Fibroblast of skin of scalp (primary cell): ENCODE measurements around the gene SMARCD3.

Experiments
- DNase-seq: peaks from one replicate; pipeline ENCODE4 v3.0.0-alpha.2; 2013

The SMARCD3 gene

DNA sequence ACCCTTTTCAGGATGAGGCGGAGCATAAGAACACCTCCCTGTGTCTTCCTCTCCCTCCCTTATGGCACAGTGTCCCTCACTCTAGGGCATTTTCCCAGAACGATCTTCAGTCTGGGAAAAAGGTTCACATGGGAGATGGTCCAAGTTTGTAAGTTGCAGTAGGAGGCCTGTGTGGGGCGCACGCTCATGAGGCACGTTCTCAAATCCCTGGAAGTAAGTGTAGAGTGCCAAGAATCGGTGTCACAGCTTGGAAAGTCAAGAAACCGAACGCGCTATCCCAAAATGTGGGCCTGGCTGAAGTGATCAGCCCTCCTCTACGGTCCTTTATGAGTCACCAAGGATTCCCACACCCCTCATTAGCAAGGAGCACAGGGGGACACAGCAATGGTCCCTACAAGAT is 23.9 kb upstream of the SMARCD3 start:
- no peak for DNase-seq

DNA sequence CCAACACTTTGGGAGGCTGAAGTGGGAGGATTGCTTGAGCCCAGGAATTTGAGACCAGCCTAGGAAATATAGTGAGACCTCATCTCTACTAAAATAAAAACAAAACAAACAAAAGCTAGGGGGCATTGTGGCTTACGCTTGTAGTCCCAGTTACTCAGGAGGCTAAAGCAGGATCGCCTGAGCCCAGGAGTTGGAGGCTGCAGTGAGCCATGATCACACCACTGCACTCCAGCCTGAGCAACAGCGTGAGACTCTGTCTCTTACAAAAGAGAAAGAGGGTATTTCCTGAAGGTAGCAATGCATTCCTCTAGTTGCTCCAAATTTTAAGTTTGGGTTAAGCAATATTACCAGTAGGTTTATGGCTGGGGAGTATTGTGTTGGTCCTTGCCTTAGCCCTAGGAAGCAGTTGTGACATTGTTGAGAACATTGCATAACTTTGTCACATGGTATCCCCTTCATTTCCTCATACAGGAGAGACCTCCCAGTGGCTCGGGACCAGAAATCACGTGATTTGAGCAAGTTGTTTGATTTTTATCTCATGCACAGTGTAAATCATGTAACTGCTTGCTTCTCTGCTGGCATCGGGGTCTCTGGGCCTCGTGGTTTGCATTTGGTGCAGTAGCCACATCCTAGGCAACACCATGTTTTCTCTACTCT is 23.3 kb upstream of the SMARCD3 start:
- DNase-seq = no peak

- DNase-seq = no peak
Observed at GRCh38 chr7:151269511-151269910, 21.0 kb upstream of the SMARCD3 start.

DNA sequence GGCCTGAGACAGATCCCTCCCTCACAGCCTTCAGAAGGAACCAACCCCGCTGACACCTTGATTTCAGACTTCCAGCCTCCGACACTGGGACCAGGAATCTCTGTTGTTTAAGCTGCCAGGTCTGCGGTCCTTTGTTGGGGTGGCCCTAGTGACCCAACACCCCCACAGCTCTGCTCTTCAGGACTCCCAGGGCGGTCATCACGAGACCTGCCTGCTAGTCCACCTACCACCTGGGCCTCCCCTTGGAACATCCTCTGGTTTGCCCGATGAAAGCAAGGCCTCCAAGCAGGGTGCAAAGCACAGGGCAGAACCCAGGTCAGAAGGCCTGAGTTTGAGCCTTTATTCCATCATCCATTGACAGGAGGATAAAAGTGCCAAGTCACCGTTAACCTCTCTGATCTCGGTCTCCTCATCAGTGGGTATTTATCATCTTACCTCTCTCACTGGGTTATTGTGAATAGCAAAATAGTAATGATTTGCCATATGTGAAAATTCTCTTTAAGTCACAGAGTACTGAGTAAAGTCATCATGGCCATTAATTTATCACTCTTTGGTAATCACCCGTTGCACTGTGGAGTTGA is 16.9 kb upstream of the SMARCD3 start:
- DNase-seq = no peak

DNA sequence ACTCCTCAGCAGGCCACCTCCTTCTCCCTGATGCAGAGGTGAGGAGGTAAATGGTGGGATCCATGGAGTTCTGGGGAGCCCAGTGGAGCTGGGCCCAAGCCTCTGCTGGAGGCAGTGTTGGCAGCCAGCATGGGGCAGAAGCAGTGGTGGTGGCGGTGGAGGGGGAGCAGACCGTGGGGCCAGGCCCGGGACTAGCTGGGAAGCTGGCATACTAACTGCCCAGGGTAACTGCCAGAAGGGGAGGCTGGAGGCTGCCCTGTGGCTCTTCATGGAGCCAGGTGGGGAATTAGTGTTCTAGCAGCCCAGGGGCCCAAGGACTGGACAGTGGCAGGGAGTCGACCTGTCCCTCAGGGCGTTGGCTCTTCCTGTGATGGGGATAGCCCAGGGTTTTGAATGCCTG is 16.1 kb upstream of the SMARCD3 start:
- DNase-seq = no peak

DNA sequence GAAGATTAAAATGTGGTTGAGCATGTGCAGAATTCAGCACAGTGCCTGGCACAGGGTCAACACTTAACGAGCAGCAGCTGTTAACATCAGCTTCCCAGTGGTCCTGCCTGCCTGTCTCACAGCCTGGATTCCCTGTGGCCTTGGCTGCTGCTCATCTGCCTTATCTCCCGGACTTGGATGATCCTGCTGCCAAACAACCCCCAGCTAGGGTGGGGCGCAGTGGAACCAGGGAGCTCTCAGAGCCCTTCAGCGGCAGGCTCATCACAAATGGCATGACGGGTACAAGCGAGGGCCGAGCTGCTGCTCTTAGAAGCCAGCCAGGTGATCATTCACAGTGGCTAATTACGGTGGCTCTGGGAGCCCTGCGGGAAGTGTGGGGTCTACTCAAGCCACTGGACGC is 13.0 kb upstream of the SMARCD3 start:
- peak; percentile 11 for DNase-seq

- DNase-seq = no peak
Observed at GRCh38 chr7:151260883-151261282, 12.4 kb upstream of the SMARCD3 start.

GRCh38 chr7:151260471-151260870 is 12.0 kb upstream of the SMARCD3 start:
- no peak for DNase-seq

DNA sequence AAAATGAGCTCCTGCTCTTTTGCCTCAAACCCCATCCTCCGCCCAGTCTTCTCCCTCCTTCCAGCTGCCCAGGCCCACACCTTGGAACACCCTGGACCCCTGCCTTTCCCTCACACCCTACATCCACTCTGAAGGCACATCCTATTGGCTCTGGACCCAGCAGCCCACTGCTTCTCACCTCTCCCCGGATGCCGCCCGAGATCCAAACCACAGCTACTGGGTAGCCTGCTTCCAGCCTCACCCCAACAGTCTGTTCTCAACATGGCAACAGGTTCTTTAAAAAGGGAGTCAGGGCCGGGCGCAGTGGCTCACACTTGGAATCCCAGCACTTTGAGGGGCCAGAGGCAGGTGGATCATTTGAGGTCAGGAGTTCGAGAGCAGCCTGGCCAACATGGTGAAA is 9.5 kb upstream of the SMARCD3 start:
- DNase-seq = no peak

GRCh38 chr7:151256410-151257045 is 8.0 kb upstream of the SMARCD3 start:
- no peak for DNase-seq

DNA sequence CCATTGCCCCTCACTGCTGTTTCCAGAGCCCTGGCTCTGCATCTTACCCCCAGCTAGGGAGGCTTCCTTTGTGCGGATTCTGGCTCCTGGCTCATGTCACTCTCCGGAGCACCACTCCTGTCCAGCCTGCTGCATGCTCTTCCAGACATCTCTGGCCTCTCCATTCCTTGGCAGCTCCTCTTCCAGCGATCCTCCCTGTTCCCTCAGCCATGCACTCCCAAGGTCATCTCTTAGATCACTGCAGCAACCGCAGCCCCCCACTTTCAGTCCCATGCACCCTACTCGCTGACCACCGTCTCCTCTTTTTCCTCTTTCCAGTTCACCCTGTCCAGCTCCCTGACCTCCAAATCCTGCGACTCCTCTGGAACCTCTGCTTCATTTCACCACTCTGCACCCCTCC is 6.9 kb upstream of the SMARCD3 start:
- DNase-seq = no peak

- DNase-seq = no peak
Observed at GRCh38 chr7:151254851-151255250, 6.4 kb upstream of the SMARCD3 start.

- DNase-seq = no peak
Observed at GRCh38 chr7:151254316-151254715, 5.8 kb upstream of the SMARCD3 start.

DNA sequence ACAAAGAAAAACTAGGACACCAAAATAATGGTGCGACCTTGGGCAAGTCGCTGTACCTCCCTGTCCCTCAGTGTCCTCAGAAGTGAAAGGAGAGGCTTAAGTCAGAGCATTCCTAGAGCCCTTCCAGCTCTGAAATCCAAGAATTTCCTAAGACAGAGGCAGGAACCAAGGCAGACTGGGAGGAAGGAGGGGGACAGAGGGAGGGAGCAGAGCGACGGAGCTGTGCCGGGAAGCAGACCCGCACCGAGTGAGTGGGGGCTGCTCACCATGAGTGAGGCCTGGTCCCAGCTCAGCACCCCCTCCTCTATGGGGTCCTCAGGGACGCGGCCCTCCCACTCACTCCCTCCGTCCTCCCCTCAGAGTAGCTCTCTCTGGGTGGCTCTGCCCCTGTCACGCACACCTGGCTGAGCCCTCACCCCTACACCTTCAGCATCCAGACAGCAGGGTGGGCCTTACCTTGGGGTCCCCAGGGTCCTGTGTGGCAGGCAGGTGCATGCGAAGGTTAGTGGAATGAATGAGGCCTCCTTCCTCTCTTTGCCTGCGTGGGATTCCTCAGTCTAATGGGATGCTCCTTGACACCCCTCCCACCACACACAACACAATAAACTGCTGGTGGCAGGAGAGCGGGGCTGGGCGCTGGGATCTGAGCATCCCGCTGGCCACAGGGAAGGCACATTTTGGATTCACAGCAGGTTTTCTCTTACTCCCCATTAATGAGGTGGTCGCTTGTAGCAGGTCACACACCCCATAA is 4.6 kb upstream of the SMARCD3 start:
- DNase-seq = peak; percentile 20

DNA sequence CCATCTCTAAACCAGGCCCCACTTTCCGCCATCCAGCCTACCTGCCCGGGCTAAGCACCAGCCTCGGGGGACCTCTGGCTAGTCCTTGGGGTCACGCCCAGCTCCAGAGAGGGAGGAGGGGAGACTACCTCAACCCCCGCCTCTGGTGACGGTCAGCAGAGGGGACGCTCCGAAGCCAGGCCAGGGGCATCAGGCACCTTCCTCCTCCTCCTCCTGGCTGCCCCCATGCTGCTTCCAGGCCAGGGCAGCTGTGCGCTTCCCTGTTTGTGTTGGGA is 4.0 kb upstream of the SMARCD3 start:
- DNase-seq = no peak

DNA sequence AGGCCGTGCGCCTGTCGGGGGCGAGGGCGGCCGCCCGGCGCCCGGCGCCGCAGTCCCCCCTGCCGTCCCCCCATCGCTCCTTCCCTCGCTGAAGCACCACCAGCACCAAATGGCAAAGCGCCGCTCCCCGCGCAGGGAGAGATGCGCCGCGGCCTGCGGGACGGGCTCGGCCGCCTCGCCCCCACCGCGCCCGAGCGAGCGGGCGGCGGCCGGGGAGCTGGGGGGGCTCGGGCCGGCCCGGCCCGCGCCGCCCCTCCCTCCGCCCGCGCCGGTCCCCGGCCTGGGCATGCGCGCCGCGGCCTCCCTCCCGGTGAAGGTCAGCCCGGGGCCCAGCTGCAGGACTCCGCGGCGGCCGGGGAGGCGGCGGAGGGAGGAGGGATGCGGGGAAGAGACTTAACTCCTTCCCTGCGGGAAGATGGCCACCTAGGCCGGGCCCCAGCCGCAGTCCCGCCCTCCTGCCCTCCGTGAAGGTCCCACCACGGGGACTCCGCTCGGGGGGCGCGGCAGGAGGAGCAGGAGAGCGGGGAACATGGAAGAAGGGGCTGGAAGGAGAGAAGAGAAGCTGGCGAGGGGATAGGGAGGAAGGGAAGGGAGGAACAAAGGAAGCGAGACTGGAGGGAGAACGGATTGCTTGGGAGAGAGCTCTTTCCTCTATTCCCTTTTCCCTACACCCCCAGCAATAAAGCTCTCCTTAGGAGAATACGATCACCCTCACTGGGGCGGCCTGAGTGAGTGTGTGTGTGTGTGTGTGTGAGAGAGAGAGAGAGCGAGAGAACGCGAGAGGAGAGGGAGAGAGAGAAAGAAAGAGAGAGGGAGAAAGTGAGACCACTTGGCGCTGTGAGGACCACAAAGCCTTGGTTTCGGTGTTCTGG is 3.4 kb upstream of the SMARCD3 start:
- peak; percentile 76 for DNase-seq

GRCh38 chr7:151251328-151251688 is 2.8 kb upstream of the SMARCD3 start:
- no peak for DNase-seq

DNA sequence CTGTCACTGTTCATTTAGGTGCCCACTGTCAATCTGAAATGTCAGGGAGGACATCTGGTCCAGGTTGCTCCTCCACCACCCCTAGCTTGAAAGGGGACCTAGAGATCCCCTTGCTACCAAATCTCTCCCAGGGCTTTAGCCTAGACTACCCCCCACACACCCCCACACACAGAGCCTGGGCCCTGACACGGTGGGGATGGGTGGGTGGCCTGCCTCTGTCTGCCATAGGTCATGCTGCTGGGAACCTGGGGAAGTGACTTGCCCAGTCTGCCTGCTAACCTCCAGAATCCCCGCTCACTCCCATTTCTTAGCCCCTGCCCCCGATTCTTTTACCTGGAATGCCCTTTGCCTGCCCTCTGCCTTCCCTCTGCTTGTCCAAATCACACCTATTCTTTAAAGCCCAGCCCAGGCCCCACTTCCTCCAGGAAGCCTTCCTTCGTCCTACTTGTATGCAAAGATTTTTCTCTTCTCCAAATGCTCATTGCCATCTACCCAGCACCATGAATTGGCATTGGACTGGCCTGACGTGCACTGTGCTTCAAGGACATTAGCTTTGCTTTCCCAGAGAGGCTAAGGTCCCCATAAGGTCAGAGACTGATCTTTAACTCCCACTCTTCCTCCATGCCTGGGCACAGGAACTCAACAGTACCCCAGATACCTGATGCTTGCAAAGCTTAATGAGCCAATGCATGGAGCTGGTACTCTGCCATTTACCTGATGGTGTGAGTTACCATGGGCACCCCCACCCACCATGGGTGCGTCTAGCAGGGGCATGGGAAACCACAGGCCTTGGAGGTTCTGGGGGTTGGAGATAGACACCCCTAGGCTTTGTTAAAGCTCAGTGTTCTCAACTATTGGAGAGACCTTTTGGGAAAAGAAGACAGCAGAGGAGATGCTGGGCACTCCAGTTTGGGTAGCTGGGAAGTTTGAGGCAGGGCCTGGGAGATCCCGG is 2.0 kb upstream of the SMARCD3 start:
- no peak for DNase-seq

DNA sequence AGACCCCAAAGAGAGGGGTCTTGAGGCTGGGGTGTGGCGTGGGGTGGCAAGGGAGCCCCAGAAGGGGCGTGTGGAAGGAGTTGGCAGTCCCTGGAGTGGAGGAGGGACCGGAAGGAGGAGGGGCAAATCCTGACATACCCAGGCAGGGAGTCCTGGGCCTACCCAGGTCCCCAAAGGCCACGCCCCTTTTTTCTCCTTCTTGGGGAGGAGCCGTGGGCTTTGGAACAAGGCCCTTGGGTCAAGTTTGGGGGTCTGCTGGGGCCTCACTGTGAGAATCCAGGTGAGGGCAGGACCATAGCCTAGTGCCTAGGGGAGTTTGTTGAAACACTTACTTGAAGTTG is 1.2 kb upstream of the SMARCD3 start:
- DNase-seq = peak; percentile 80

DNA sequence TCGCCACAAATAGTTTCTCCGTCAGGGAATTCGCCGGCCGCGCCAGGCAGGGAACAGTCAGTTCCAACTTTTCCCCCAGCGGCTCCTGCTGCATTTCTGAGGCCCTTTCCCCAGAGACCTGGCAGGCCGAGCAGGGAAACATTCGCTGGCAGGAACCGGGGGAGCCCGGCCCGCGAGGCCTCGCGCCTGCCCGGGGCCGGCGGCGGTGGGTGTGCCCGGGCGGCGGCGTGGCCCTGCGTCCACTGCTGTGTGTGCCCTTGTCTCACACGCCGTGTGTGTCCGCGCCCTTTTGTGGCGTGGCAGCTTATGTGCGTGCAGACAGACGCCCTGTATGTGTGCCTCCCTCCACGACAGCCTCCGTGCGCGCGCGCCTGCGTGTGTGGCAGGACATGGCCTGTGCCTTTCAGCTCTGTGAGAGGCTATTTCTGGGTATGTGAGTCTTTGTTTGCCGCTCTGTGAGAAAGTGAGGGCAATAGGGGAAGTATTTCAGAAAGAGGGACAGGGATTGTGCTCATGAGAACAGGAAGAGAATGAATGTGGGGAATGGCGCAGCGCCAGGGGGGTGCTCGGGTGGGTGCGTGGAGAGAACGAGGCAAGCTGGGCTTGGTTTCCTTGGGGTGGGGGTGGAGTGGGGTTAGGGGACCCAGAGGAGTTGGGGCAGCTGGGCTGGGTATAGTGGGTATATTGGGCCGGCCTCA is 689 bp upstream of the SMARCD3 start:
- peak; percentile 80 for DNase-seq
